Tibial nerve (tissue), 4 donors: ENCODE measurements around the gene AMOTL1. TPM values are rescaled to one million over a fixed set of nuclear protein-coding genes. Genes with fewer than 3 reads are reported as not detected.

Source experiments
- DNase-seq, 2 donors: peaks; one replicate each; pipeline ENCODE4 v3.0.0-alpha.2; 2019; ENCODE audit warnings: low spot score in 2 of 2
- H3K27ac ChIP-seq, 4 donors: fragments of 200-600 bp; sonication (generic) in 3 of 4; one replicate each; pipeline ENCODE4 v1.5.1; 2017 to 2019; ENCODE audit warnings: mild to moderate bottlenecking in 1 of 4
- H3K27me3 ChIP-seq, 2 donors: fragments of 200-600 bp; sonication (generic) in 1 of 2; one replicate each; pipeline versions ENCODE4 v1.5.1 to v1.6.0; 2017 to 2019
- H3K36me3 ChIP-seq, 3 donors: fragments of 200-600 bp; sonication (generic); one replicate each; pipeline ENCODE4 v1.5.1; 2018 to 2019
- H3K4me1 ChIP-seq, 4 donors: fragments of 200-600 bp; sonication (generic) in 3 of 4; one replicate each; pipeline ENCODE4 v1.5.1; 2017 to 2019
- H3K4me3 ChIP-seq, 4 donors: fragments of 200-600 bp; sonication (generic) in 3 of 4; one replicate each; pipeline ENCODE4 v1.5.1; 2017 to 2019; ENCODE audit warnings: mild to moderate bottlenecking in 1 of 4, moderate library complexity in 1 of 4
- H3K9me3 ChIP-seq, 4 donors: fragments of 200-600 bp; sonication (generic) in 3 of 4; one replicate each; pipeline ENCODE4 v1.5.1; 2017 to 2019
- CTCF ChIP-seq, 5 experiments: fragments of 200-600 bp in 3 of 5; fragments of 450-650 bp in 2 of 5; sonication (generic) in 3 of 5; IDR thresholded peaks; one replicate each; pipeline ENCODE4 v1.5.1; 2016 to 2019; ENCODE audit warnings: antibody characterized with exemption in 5 of 5, mild to moderate bottlenecking in 3 of 5, moderate library complexity in 2 of 5
- EP300 ChIP-seq, 2 donors: sonication (generic); formaldehyde crosslinking; IDR thresholded peaks; one replicate each; pipeline ENCODE4 v1.6.1; 2017; ENCODE audit warnings: antibody characterized with exemption in 2 of 2, mild to moderate bottlenecking in 1 of 2
- POLR2A ChIP-seq, 2 donors: fragments of 450-650 bp; IDR thresholded peaks; one replicate each; pipeline ENCODE4 v1.6.1; 2017; ENCODE audit warnings: antibody characterized with exemption in 2 of 2, mild to moderate bottlenecking in 2 of 2, moderate library complexity in 2 of 2
- WGBS, 2 donors: methylation state at CpG; one replicate each; pipeline ENCODE4 v1.1.5; 2018; 5-methylcytosine and 5-hydroxymethylcytosine counted together
- total RNA-seq, 4 donors: library from RNA; depleted of rRNA; stranded (reverse); fragments of >200 nt; gene quantifications; one replicate each; pipeline ENCODE4 v1.1.0, GENCODE V29; 2016

AMOTL1 gene
- total RNA-seq, 4 donors from 2014 or later: 46.5 to 58.0 (median 51.9) TPM

DNA sequence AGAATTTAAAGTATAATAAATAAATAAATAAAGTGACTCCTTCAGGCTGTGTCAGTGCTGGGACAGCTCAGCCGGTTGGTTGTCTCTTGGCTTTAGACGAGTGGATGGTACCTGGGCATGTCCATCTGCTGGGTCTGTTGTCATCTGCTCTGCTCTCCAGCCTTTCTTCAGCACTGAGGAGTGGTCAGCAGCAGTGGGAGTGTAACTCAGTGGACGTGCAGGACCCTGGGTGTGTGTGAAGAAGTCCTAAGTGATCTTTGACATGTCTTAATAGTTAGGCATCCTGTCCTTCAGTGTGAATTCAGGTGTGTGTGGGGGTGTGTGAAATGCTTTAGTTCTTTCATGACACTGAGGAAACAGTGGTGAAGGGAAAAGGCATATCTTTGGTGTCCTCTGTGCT is 24.3 kb downstream of the AMOTL1 start:
- no peaks in the 10 kb centered on the region for H3K27me3 ChIP-seq
- no peaks in the 10 kb centered on the region for H3K9me3 ChIP-seq
- H3K4me3 ChIP-seq: no peak overlapping the region
- H3K27ac ChIP-seq: peak overlapping the region in 2 of 4 donors; percentile 38 to 90
- WGBS, 2 donors: 68 to 92% methylated on average over 3 of the region's 3 CpGs
- no peak for DNase-seq
- TF ChIP-seq CTCF (IDR thresholded peaks at IDR 0.05): no peak
- no peak for TF ChIP-seq POLR2A (IDR thresholded peaks at IDR 0.05)
- TF ChIP-seq EP300 (IDR thresholded peaks at IDR 0.05): no peak
- peaks cover 0 to 94% (median 26%) of the 10 kb centered on the region in 4 donors for H3K4me1 ChIP-seq
- H3K36me3 ChIP-seq: no peaks in the 10 kb centered on the region

DNA sequence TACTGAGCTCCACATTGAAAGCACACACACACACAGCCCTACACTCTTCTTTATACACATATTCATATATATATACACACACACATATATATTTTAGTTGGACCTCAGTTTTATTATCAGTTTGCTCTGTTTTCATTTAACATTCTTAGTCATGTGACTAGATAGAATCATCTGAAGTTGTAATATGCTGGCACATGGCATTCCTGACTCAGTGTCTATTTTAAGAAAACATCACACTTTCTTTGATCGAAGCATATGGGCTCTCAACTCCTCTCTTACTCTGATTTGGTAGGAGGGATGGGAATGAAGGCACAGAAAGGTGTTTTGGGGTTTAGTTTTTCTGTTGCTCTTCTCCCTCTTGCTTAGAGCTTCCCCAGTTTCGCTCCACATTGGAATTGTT is 24.8 kb downstream of the AMOTL1 start:
- no peak for TF ChIP-seq EP300 (IDR thresholded peaks at IDR 0.05)
- no peak for TF ChIP-seq CTCF (IDR thresholded peaks at IDR 0.05)
- TF ChIP-seq POLR2A (IDR thresholded peaks at IDR 0.05): no peak
- peak overlapping the region in 2 of 4 donors; percentile 75 to 90 for H3K27ac ChIP-seq
- H3K4me3 ChIP-seq: no peak overlapping the region
- WGBS, 2 donors: 78 to 79% methylated on average over 2 of the region's 2 CpGs
- H3K4me1 ChIP-seq: peaks cover 0 to 92% (median 26%) of the 10 kb centered on the region in 4 donors
- no peaks in the 10 kb centered on the region for H3K27me3 ChIP-seq
- no peak for DNase-seq
- H3K36me3 ChIP-seq: no peaks in the 10 kb centered on the region
- no peaks in the 10 kb centered on the region for H3K9me3 ChIP-seq

- Histone ChIP-seq H3K9me3 (no peaks in the 10 kb centered on the region), H3K4me3 (peak overlapping the region in 1 of 4 donors; percentile 24), H3K36me3 (no peaks in the 10 kb centered on the region), H3K27ac (peak overlapping the region in 3 of 4 donors; percentile 42 to 90 (median 75)), H3K4me1 (peaks cover 0 to 84% (median 26%) of the 10 kb centered on the region in 4 donors), H3K27me3 (no peaks in the 10 kb centered on the region)
- TF ChIP-seq EP300 (IDR thresholded peaks at IDR 0.05): no peak
- TF ChIP-seq POLR2A (IDR thresholded peaks at IDR 0.05): no peak
- no peak for TF ChIP-seq CTCF (IDR thresholded peaks at IDR 0.05)
- 47 to 59% methylated on average over 2 of the region's 2 CpGs for WGBS, 2 donors
- DNase-seq: no peak
These were observed 25.7 kb downstream of the AMOTL1 start for GRCh38 chr11:94793822-94794221.

DNA sequence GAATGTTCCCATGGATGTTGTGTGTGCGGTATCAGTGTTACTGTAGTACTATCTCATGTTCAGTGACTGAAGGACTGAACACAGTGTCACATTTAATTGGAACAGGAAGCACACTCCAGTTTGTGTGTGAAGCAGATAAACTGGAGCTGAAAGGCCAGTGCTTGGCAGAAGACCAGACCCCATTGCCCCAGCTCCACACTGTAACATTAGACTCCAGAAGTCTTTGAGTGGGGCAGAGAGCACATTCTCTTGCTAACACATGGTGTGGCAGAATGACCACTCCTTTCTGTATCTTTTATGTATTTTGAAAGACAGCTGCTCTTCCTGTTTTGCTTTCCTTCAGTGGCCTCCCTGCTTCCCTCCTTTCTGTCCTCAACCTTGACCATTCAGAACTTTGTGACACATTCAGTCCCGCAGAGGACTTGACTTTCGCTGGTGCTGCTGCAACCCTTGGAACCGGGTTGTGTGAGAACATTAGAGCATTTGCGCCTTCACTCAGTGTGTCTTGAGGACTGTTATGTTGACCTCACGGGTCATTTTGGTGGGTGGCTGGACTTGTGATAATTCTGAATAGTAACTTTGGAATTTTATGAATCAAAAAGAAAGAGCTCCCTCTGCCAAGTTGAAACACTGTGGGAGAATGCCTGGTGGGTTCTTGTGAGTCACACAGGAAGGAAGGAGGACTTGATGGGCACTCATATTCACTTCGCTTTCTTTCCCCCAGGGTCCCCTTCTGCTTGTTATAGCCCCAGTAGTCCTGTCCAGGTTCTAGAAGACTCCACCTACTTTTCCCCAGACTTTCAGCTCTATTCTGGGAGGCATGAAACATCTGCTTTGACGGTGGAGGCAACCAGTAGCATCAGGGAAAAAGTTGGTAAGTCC is 26.4 kb downstream of the AMOTL1 start:
- no peaks in the 10 kb centered on the region for H3K9me3 ChIP-seq
- H3K4me3 ChIP-seq: peak overlapping the region in 2 of 4 donors; percentile 3 to 24
- peak in 1 of 2 donors; percentile 42 for TF ChIP-seq EP300 (IDR thresholded peaks at IDR 0.05)
- TF ChIP-seq CTCF (IDR thresholded peaks at IDR 0.05): no peak
- DNase-seq: peak in 1 of 2 donors; percentile 40
- peaks cover 0 to 4% (median 0%) of the 10 kb centered on the region in 3 donors for H3K36me3 ChIP-seq
- 7 to 13% methylated on average over 8 of the region's 8 CpGs for WGBS, 2 donors
- no peaks in the 10 kb centered on the region for H3K27me3 ChIP-seq
- peak overlapping the region in 3 of 4 donors; percentile 42 to 90 (median 75) for H3K27ac ChIP-seq
- H3K4me1 ChIP-seq: peaks cover 0 to 77% (median 26%) of the 10 kb centered on the region in 4 donors
